Measurements from ENCODE around the gene PDZD2.
"Not testable (repeated sequence)": the region's sequence is repeated elsewhere in the genome, so short reads cannot be mapped to it uniquely, and the experiment has no call there.

The PDZD2 gene

DNA sequence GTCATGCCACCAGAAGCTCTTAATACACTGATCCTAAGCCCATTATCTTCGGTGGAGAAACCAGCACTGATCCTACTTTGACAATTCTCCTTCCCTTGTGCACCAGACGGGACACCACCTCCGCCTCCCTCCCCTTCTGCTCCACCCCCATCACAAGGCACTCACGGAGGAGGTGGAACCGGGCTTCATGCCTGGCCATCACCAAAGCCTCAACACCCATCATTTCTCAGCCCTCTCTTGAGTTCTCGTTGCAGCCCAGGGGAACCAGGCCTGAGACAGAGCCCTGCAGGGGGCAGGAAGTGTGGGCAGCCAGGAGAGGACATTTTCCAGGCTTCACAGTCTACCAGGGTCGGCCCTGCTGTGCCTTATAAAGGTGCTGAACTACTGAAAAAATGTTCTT is 374.7 kb downstream of the PDZD2 start:
- Histone ChIP-seq H3K27ac (ENCODE audit: low read depth, low read length) (peak overlapping the region; percentile 39), H3K79me2 (ENCODE audit: control insufficient read depth, low read length) (peaks cover 17% of the 10 kb centered on the region), H3F3A (ENCODE audit: control insufficient read depth, insufficient read depth) (peaks cover 13% of the 10 kb centered on the region), H3K4me1 (ENCODE audit: control insufficient read depth, low read length) (peaks cover 51% of the 10 kb centered on the region), H3K9me2 (replicated peaks; ENCODE audit: control insufficient read depth, low read length) (no peaks in the 10 kb centered on the region), H4K20me1 (ENCODE audit: control insufficient read depth, insufficient read depth, low read depth, low read length) (no peaks in the 10 kb centered on the region), H3K4me3 (ENCODE audit: low read length) (0 out of 2 replicates have a peak overlapping the region, but pooled peaks have one; percentile 37), H3K27me3 (ENCODE audit: control insufficient read depth, low read length) (no peaks in the 10 kb centered on the region), H3K36me3 (ENCODE audit: control insufficient read depth, low read length) (peaks cover 23% of the 10 kb centered on the region), H3K4me2 (ENCODE audit: low read length) (peak overlapping the region; percentile 49), H3K9me3 (ENCODE audit: control insufficient read depth, insufficient read depth, low read length) (no peaks in the 10 kb centered on the region)
- no peak for TF ChIP-seq EZH2phosphoT487 (IDR thresholded peaks at IDR 0.05; ENCODE audit: borderline replicate concordance, low read length)
- TF ChIP-seq, protein P1, sequence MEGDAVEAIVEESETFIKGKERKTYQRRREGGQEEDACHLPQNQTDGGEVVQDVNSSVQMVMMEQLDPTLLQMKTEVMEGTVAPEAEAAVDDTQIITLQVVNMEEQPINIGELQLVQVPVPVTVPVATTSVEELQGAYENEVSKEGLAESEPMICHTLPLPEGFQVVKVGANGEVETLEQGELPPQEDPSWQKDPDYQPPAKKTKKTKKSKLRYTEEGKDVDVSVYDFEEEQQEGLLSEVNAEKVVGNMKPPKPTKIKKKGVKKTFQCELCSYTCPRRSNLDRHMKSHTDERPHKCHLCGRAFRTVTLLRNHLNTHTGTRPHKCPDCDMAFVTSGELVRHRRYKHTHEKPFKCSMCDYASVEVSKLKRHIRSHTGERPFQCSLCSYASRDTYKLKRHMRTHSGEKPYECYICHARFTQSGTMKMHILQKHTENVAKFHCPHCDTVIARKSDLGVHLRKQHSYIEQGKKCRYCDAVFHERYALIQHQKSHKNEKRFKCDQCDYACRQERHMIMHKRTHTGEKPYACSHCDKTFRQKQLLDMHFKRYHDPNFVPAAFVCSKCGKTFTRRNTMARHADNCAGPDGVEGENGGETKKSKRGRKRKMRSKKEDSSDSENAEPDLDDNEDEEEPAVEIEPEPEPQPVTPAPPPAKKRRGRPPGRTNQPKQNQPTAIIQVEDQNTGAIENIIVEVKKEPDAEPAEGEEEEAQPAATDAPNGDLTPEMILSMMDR (IDR thresholded peaks at IDR 0.05; ENCODE audit: low read depth, low read length, poor library complexity, severe bottlenecking), result no peak

DNA sequence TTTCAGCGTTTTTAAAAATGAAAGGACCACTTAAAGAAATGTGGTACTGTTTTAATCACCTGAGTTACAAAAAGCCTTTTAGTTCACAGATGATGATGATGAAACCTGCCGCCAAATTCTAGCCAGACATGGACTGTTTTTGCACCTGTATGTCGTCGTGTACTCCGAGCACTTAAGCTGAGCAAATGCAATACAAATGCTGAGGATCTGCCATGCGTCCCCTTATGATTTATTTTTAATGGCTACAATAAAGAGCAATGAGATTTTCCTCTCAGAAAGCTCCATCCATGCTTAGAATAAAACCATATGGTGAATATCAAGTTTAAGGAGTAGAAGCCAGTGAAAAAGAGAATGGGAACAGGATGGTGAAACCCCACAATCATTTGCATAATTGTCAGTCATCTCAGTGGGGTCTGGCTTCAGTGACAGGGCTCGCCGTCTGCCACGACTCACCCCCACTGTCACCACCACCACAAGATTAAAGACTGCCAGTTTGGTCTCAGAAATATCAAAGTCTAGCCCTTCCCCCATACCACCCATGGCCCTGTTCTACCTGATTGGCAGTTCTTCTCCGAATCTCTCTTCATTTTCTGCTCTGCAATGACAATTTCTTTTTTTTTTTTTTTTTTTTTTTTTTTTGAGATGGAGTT is 375.3 kb downstream of the PDZD2 start:
- Histone ChIP-seq H3K4me2 (ENCODE audit: low read length) (peak overlapping the region; percentile 49), H3K4me1 (ENCODE audit: control insufficient read depth, low read length) (peaks cover 56% of the 10 kb centered on the region), H3F3A (ENCODE audit: control insufficient read depth, insufficient read depth) (peaks cover 13% of the 10 kb centered on the region), H3K36me3 (ENCODE audit: control insufficient read depth, low read length) (peaks cover 23% of the 10 kb centered on the region), H3K9me3 (ENCODE audit: control insufficient read depth, insufficient read depth, low read length) (no peaks in the 10 kb centered on the region), H3K27ac (ENCODE audit: low read depth, low read length) (peak overlapping the region; percentile 39), H3K4me3 (ENCODE audit: low read length) (peak overlapping the region; percentile 37), H3K9me2 (replicated peaks; ENCODE audit: control insufficient read depth, low read length) (no peaks in the 10 kb centered on the region), H3K27me3 (ENCODE audit: control insufficient read depth, low read length) (no peaks in the 10 kb centered on the region), H4K20me1 (ENCODE audit: control insufficient read depth, insufficient read depth, low read depth, low read length) (no peaks in the 10 kb centered on the region), H3K79me2 (ENCODE audit: control insufficient read depth, low read length) (peaks cover 22% of the 10 kb centered on the region)
- TF ChIP-seq, protein P1 (IDR thresholded peaks at IDR 0.05; ENCODE audit: low read depth, low read length, poor library complexity, severe bottlenecking), result no peak
- TF ChIP-seq EZH2phosphoT487 (IDR thresholded peaks at IDR 0.05; ENCODE audit: borderline replicate concordance, low read length), result no peak

DNA sequence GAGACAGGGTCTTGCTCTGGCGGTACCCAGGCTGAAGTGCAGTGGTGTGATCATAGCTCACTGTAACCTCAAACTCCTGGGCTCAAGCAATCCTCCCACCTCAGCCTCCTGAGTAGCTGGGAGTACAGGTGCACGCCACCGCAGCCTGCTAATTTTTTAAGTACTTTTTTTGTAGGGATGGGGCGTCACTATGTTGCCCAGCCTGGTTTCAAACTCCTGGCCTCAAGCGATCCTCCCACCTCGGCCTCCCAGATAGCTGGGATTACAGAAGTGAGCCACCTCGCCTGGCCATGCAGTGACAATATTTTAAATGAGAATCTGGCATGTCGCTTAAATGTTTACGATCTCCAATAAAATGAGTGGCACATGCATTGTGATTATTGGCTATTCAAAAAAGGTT is 376.3 kb downstream of the PDZD2 start:
- H3K9me3 ChIP-seq (ENCODE audit: control insufficient read depth, insufficient read depth, low read length); H3K4me3 ChIP-seq (ENCODE audit: low read length); H4K20me1 ChIP-seq (ENCODE audit: control insufficient read depth, insufficient read depth, low read depth, low read length); H3K27ac ChIP-seq (ENCODE audit: low read depth, low read length); H3K27me3 ChIP-seq (ENCODE audit: control insufficient read depth, low read length); H3K9me2 ChIP-seq (replicated peaks; ENCODE audit: control insufficient read depth, low read length): not testable (repeated sequence)
- H3K79me2 ChIP-seq (ENCODE audit: control insufficient read depth, low read length), result peaks cover 25% of the 10 kb centered on the region
- H3K36me3 ChIP-seq (ENCODE audit: control insufficient read depth, low read length), result peaks cover 23% of the 10 kb centered on the region
- H3K4me2 ChIP-seq (ENCODE audit: low read length), result peak overlapping the region; percentile 49; the same call in 1 of the 2 replicates
- H3F3A ChIP-seq (ENCODE audit: control insufficient read depth, insufficient read depth), result peaks cover 19% of the 10 kb centered on the region
- peaks cover 66% of the 10 kb centered on the region for H3K4me1 ChIP-seq (ENCODE audit: control insufficient read depth, low read length)

DNA sequence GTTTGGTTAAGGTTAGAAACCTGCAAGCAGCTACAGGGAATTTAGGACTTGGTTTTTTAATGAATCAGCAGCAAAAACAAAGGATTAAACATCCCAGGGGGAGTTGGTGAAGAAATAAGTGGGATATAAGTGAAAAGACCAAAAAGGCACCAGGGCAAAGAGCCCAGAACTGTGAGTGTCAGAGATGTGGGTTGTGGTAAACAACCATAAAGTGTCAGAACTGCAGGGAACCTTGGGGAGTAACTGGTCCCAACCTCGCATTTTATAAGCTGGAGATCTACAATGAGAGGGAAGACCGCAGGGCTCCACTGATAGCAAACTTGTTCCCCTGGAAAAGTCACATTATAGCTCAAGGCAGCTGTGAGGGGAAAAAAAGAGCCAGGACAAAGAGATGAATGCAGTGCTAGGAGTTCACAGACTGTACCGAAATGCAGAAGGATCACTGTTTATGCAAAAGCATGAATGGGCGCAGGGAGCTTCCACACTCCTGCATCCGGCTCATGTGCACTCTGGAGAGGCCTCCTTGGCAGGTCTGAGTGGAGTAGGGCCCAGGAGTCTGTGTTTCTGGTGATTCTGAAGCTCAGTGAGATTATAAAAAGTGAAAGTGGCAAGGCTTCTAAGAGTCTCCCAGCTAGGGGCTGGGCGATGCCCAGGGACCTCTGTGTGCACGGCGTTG is 378.9 kb downstream of the PDZD2 start:
- TF ChIP-seq EZH2phosphoT487 (IDR thresholded peaks at IDR 0.05; ENCODE audit: borderline replicate concordance, low read length), result no peak
- TF ChIP-seq, protein P1 (IDR thresholded peaks at IDR 0.05; ENCODE audit: low read depth, low read length, poor library complexity, severe bottlenecking), result no peak
- no peaks in the 10 kb centered on the region for H3K9me3 ChIP-seq (ENCODE audit: control insufficient read depth, insufficient read depth, low read length)
- H3F3A ChIP-seq (ENCODE audit: control insufficient read depth, insufficient read depth), result peaks cover 18% of the 10 kb centered on the region
- H3K79me2 ChIP-seq (ENCODE audit: control insufficient read depth, low read length), result peaks cover 34% of the 10 kb centered on the region
- peaks cover 15% of the 10 kb centered on the region for H3K36me3 ChIP-seq (ENCODE audit: control insufficient read depth, low read length)
- peak overlapping the region; percentile 69 for H3K4me3 ChIP-seq (ENCODE audit: low read length)
- peak overlapping the region; percentile 91 for H3K4me2 ChIP-seq (ENCODE audit: low read length)
- peak overlapping the region; percentile 59 for H3K27ac ChIP-seq (ENCODE audit: low read depth, low read length)
- H4K20me1 ChIP-seq (ENCODE audit: control insufficient read depth, insufficient read depth, low read depth, low read length), result no peaks in the 10 kb centered on the region
- H3K27me3 ChIP-seq (ENCODE audit: control insufficient read depth, low read length), result no peaks in the 10 kb centered on the region
- H3K4me1 ChIP-seq (ENCODE audit: control insufficient read depth, low read length), result peaks cover 78% of the 10 kb centered on the region
- H3K9me2 ChIP-seq (replicated peaks; ENCODE audit: control insufficient read depth, low read length), result no peaks in the 10 kb centered on the region

Data from DOHH2 (cell line).